Activated CD4-positive, alpha-beta T cell treated with anti-CD3 and anti-CD28 coated beads for 48 hours (primary cell): ENCODE measurements around the gene CLSTN1.
"Not testable (repeated sequence)": the region's sequence is repeated elsewhere in the genome, so short reads cannot be mapped to it uniquely, and the experiment has no call there.

Experiments
- DNase-seq: peaks from one replicate; pipeline ENCODE4 v3.0.0-alpha.2; 2020

The CLSTN1 gene

DNA sequence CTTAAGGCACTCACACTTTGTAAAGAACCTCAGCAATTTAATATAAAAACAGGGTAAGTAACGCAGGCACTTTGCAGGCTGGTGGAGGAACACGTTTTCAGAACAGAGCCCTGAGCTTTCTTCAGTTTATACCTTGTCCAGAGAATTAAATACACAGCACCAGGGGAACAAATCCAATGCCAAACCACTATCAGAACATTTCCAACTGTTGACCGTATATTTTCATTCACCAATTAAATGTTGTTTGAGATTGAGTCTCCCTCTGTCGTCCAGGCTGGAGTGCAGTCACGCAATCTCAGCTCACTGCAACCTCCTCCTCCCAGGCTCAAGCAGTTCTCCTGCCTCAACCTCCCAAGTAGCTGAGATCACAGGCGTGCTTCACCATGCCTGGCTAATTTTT is 29.7 kb downstream of the CLSTN1 start:
- DNase-seq, result no peak

DNA sequence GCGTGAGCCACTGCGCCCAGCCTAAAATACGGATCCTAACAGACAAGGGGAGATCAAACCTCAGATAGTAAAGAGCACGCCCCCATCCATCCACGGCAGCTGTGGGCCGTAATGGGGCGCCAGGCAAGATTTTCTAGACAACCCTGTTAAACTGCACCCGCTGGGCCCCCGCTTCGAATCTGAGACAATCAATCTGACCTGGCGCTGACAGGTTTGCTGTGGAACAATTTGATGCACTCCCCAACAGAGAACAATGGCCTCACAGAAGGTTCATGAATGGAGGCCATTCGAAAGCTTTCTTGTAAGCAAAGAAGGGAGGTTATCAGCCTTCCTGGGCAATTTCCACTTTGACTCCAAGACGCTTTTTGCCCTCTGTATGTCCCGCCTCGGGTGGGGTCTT is 30.5 kb downstream of the CLSTN1 start:
- no peak for DNase-seq

DNA sequence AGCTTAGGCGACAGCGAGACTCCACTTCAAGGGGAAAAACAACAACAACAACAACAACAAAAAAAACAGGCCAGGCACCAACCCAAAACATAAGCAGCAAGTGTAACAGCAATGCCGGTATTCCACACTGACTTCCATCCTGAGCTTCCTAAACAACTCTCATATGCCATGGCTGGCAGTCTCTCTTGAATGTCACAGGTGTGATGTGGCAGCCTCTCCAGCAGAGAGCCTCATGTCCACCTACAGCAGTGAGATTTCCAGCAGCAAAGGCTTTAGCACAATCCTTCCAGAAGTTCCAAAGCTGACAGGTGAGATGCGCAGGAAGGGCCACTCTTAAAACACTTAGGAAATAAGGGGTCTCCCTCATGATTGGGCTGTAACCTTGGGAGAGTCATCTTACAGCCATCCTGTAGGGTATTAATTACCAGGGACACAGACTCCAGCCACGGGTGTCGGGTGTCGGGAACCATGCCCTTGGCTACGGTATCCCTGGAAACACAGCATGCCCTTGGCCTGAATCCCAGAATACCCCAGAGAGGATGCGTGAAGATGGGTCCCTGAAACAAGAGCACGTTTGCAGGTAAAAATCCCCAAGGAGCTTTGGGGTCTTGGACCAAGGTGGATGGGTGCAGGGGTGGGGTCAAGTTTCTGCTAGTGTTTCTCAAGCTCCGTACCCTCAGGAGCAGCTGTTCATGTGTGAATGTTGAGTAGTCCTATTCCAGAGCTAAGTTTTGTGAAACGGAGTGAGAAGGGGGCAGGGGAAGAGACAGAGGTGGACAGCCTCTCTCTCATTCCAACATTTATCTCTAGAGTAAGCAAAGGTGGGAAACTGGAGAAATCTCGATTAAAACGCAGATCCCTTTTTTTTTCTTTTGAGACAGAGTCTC is 31.4 kb downstream of the CLSTN1 start:
- no peak for DNase-seq

DNA sequence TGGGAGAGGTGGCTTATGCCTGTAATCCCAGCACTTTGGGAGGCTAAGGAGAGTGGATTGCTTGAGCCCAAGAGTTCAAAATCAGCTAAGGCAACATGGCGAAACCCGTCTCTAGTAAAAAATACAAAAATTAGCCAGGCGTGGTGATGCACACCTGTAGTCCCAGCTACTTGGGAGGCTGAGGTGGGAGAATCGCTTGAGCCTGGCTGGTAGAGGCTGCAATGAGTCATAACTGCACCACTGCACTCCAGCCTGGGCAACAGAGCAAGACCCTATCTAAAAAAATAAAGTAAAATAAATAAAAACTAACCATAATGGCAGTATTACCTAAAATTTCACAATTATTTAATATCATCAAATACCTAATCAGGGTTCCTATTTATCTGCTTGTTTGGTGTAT is 34.1 kb downstream of the CLSTN1 start:
- DNase-seq, result not testable (repeated sequence)

DNA sequence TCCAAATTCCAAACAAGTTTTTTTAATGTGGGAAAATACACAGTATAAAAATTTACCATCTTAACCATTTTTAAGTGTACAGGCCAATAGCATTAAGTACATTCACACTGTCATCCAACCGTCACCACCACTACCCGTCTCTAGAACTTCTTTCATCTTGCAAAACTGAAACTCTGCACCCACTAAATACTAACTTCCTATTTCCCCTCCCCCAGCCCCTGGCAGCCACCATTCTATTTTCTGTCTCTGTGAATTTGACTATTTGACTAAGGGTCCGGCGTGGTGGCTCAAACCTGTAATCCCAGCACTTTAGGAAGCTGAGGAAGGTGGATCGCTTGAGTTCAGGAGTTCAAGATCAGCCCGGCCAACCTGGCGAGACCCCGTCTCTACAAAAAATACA is 36.1 kb downstream of the CLSTN1 start:
- peak; percentile 66 for DNase-seq

DNA sequence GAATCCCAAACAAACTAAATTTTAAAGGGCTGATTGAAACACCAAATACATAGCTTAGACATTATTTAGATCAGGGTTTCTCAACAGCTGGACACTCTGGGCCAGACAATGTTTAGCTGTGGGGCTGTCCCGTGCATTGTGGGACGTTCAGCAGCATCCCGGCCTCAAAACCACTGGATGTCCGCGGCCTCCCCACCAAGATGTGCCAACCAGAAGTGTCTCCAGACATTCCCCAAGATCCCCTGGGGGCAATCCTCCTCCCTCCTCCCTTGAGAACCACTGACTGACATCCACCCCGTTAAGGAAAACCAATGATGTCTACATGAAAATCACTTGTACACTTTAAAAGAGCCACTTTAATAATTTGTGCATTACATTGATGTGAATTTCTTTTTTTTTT is 38.4 kb downstream of the CLSTN1 start:
- DNase-seq, result no peak

DNA sequence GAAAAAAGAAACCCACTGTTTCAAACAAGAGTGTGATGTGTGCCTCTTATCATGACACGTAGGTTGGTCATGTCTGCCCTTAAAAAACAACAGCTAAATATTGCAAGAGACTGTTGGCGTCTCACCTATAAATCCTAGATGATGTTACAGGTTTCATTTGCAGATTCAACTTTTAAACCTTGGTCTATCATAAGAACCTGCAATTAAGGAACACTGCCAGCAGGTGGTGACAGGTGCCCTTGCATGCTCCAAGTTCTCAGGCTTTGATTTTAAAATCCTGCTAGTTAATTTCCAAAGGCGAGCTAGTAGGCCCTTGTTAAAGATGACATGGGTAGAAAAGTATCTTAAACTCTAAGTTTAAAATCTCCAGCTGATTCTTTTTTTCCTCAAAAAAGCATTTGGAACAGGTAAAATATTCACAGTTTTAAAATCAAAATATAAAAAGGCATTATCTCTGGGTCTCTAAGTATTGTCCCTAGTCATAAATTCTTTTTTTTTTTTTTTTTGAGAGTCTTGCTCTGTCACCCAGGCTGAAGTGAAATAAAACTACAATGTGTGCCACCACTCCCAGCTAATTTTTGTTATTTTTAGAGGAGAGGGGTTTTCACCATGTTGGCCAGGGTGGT is 39.1 kb downstream of the CLSTN1 start:
- DNase-seq, result peak; percentile 77

DNA sequence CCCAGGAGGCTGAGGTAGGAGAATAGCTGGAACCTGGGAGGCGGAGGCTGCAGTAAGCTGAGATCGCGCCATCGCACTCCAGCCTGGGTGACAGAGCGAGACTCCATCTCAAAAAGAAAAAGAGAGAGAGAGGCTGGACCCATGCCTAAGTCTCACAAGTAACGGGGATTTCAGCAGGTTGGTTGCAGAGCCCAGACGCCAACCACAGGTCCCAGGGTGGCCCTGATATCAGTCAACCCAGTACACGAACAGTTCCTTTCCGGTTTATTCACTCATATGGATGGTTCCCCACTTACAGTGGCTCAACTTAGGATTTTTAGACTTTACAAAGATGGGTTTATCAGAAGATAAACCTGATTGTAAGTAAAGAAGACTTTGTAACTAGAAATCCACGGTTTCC is 40.9 kb downstream of the CLSTN1 start:
- DNase-seq, result no peak

DNA sequence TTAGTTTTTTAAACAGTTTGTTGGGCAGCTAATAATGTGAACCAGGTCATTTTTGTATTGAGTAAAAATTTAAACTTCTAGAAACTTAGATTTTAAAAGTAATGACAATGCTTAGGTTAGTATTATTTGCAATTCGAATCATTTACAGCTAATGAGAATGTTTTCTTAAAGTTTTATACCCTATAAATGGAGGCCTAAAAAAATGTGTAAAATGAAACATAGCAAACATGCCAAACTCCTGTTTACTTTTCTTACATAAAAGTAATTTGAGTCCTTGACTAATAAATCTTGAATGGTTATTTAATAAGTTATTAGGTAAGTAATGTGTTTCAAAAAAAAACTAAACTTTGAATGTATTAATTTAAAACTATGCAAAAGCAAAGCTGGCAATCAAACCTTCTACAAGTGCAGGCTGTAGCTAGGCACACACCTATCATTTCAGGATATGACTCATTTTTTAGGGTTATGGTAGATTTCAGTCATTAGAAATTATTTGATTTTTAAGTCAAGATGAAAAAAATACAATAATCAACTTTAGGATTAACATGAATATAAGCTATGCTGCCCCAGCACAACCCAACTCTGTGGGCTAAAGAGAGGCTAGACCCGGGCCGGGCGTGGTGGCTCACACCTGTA is 41.5 kb downstream of the CLSTN1 start:
- no peak for DNase-seq

DNA sequence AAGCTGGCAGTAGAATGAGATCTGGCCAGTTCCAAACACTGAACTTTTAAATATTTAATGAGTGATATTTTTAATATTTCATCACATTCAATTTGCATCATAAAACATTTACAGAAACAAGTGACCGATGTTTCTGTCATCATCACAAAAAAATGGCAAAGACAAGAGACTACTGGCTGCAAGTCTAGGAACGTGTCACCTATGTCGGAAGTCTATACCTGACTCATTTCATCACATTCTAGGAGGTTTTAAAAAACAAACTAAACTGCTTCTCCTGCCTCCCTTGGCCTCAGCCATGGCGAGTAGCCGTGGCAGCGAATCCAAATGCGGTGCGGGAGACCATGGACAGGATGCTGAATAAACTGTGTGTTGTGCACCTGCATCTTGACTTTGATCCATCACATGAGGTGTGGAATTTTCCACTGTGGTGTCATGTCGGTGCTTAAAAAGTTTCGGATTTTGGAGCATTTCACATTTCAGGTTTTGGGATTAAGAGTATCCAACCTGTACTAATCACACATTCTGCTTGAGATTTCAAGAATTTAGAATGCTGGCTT is 43.1 kb downstream of the CLSTN1 start:
- DNase-seq, result no peak

DNA sequence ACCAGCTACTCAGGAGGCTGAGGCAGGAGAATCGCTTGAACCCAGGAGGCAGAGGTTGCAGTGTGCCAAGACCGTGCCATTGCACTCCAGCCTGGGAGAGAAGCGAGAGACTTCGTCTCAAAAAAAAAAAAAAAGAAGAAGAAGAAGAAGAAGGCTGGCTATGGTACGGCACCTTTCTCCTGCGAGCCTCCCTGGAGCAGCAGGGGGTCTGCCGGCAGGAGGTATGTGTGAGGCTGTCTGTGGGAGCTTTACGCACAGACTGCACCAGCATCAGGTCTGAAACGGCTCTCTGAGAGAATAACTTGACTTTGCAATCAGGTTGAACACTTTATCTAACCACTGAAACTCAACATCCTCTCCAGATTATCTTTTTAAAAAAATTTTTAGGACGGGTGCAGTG is 44.9 kb downstream of the CLSTN1 start:
- no peak for DNase-seq

DNA sequence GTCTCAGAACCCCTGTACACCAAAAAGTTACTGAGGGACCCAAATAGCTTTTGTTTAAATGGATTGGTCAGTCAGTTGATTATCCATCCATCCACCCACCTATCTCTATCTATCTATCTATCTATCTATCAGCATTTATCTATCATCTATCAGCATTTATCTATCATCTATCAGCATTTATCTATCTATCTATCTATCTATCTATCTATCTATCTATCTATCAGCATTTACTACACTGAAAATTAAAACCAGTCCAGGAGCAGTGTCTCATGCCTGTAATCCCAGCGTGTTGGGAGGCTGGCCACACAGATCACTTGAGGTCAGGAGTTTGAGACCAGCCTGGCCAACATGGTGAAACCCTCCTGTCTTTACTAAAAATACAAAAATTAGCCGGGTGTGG is 47.1 kb downstream of the CLSTN1 start:
- no peak for DNase-seq

DNA sequence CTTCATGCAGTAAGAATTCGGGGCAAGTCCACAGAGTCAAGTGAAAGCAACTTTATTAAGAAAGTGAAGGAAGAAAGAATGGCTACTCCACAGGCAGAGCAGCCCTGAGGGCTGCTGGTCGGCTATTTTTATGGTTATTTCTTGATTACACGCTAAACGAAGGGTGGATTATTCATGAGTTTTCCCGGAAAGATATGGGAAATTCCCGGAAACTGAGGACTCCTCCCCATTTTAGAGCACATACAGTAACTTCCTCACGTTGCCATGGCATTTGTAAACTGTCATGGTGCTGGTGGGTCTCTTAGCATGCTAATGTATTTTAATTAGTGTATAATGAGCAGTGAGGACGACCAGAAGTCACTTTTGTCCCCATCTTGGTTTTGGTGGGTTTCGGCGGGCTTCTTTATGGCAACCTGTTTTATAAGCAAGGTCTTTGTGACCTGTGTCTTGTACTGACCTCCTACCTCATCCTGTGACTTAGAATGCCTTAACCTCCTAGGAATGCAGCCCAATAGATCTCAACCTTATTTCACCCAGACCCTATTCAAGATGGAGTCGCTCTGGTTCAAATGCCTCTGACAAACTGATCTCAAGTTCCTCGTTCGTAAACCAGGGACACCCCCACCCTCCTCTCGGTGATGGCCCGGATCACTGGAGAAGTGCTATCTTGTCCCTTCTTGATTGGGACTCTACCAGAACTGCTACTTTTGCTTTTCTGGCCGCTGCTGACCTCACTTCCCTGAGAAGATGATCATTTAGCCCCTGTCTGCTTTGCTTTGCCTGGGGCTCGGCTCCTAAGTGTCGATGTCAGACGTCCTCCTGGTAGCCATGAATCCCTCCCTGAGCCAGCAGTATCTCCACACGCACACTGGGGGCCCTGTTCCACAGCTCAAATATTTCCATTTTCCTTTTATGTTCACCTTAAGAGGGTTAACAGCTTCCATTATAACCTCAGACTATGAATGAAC is 48.8 kb downstream of the CLSTN1 start:
- no peak for DNase-seq

DNA sequence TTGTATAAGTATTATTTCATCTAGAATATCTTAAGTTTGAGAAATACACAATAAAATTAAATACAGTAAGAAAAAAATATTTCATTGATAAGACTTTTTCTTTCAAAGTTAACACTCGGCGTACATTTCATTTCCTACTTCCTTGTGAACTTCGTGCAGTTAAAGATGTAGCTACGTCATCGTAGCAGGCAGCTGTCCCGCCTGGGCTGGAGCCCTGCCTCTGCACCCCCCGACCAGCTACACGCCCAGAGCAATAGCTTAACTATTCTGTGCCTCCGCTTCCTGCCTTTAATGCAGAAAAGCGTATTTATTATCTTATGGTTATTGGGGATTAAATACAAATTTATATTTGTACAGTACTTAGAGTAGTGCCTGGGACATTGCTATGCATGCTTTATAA is 53.5 kb downstream of the CLSTN1 start:
- DNase-seq, result no peak

DNA sequence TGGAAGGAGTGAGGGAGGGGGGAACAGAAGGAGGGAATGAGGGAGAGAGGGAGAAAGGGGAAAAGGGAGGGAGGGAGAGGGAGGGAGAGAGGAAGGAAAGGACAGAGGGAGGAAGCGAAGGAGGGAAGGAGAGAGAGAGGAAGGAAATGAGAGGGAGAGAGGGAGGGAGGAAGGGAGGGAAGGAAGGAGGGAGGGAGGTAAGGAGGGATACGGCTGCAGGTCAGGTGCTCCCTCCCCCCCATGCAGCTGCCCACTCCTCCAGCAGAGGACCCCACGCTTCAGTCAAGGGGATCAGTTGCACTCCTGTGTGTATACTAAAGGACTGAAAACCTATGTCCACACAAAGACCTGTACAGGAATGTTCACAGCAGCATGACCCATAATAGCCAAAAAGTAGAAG is 54.8 kb downstream of the CLSTN1 start:
- DNase-seq, result no peak

DNA sequence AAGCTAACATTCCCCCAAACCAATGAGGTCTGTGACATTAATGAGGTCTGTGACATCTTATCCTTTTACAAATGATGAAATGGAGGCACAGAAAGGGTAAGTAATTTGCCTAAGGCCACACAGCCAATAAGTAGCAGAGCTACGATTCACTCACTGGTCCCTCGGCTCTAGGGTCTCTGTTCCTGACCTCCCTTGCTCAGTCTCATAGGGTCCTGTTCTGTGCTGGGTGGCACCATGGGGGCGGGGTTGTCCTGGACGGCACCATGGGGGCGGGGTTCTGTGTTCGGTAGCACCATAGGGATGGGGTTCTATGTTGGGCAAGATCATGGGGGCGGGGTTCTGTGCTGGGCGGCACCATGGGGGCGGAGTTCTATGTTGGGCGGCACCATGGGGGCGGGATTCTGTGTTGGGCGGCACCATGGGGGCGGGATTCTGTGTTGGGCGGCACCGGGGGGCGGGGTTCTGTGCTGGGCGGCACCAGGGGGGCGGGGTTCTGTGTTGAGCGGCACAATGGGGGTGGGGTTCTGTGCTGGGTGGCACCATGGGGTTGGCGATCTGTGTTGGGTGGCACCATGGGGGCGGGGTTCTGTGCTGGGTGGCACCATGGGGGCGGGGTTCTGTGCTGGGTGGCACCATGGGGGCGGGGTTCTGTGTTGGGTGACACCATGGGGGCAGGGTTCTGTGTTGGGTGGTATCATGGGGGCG is 55.6 kb downstream of the CLSTN1 start:
- peak; percentile 43 for DNase-seq

DNA sequence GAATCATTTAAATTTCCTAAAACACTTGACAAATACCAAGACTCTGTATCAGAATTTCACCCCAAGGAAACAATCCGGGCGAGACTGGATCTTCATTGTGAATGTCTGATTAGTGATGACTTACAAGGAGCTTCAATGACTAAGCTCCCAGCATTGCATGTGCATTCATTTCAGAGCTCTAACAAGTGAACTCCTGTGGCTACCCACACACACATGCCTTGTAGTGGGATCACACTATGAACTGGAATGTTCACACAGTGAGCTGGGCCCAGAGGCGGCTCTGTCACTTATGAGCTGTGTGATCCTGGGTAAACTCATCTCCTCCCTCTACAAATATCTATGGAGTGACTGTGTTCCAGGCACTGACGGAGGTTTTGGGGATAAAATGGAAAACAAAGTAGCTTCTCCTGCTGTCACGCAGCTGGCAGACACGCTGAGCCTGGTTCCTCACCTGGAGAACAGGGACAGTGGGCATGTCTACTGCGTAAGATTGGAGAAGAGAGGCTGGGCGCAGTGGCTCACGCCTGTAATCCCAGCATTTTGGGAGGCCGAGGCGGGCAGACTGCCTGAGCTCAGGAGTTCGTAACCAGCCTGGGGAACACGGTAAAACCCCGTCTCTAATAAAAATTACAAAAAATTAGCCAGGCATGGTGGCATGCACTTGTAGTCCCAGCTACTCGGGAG is 56.9 kb downstream of the CLSTN1 start:
- DNase-seq, result no peak

DNA sequence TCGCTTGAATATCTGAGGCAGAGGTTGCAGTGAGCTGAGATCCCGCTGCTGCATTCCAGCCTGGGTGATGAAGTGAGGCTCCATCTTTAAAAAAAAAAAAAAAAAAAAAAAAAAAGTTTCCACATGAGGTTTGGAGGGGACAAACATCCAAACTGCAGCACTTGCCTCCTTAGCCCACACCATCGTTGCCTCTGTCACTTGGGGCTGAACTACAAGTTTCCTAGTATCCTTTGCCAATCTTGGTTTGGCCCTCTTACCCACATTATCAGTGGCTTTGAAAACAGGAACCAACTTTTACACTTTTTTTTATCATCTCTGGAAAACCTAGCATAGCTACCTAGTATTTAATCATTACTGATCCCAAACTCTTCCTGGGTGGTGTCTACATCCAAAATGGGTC is 59.2 kb downstream of the CLSTN1 start:
- no peak for DNase-seq

DNA sequence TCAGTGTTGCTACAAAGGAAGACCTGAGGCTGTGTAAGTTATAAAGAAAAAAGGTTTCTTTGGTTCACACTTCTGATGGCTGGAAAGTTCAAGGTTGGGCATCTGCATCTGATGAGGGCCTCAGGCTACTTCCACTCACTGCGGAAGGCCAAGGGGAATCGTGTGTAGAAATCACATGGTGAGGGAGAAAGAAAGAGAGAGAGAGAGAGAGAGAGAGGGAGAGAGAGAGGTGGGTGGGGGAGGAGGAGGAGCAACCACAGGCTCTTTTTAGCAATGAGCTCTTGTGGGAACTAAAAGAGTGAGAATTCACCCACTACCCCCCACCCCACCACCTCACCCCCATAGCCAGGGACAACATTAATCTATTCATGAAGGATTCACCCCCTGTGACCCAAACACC is 59.9 kb downstream of the CLSTN1 start:
- DNase-seq, result no peak

DNA sequence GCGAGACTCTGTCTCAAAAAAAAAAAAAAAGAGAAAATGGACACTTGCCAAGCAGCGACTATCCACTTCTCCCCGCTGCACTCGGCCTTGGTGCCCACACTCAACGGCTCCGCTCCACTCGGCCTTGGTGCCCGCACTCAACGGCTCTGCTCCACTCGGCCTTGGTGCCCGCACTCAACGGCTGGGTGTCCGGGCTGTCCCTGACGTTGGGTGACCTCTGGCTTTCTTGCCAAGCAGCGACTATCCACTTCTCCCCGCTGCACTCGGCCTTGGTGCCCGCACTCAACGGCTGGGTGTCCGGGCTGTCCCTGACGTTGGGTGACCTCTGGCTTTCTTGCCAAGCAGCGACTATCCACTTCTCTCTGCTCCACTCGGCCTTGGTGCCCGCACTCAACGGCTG is 61.3 kb downstream of the CLSTN1 start:
- DNase-seq, result not testable (repeated sequence)

DNA sequence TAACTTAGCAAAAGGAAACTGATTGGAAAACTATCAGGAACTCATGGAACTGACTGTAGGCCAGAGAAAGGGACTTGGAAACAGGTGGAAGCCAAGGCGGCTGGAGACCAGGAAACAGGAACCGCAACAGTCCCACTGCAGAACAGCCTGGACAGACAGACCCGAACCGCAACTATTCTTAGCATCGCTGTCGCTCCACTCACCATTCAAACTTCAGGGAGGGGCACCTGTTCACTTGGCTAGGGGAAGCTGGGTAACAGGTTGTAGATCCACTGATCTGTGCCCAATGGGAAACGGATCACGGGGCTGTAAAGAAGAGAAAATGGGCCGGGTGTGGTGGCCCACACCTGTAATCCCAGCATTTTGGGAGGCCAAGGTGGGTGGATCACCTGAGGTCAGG is 61.9 kb downstream of the CLSTN1 start:
- DNase-seq, result no peak
